ENCODE results near the gene MAML3.

The MAML3 gene

DNA sequence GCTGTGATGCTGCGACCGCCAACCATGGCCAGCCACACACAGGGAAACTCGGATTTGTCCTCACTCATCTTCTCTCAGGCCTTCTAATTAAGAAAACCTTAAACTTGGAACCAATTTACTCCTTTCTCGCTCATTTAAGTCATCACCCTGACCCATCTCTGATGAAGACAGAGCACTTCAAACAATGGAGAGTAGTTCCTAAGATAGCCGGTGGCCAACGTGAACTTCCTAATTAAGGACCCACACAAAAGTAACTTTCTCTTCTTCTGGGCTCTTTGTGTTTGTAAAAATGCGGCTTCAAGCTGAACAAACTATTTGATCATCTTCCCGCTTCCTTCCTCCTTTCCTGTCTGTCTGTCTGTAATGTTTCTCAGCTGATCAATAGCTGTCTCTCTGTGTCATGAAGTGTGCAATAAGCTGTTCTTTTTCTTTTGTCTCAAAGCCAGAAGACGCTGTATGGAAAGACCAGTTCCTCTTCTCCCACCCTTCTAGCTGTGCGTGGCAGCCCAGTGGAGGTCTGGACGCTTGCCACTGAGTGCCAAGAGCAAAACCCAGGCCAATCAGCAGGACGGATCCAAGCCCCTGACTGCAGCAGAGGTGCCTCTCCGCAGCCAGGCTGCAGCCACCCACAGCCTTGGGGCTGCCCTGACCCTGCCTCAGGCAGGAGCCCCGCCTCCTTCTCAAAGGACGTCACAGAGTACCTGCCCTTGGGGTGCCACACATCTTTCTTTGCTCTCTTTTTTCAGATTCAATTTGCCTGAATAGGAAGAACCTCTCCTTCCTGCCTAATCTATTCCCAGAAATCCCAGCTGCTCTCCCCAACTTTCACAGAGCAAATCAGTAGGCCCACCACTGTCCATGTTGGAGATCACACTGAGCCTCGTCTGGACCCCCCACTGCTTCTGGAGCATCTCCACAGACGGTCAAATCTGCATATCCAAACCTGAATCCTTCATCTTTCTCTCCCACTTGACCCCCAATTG is 59.3 kb downstream of the MAML3 start:
- TF ChIP-seq CTCF (conservative IDR thresholded peaks at IDR 0.05; ENCODE audit: low read depth, low read length) = no peak
- no peak for DNase-seq (ENCODE audit: low read depth)
- no peak overlapping the region for H3K4me3 ChIP-seq (ENCODE audit: low read depth, low read length)

DNA sequence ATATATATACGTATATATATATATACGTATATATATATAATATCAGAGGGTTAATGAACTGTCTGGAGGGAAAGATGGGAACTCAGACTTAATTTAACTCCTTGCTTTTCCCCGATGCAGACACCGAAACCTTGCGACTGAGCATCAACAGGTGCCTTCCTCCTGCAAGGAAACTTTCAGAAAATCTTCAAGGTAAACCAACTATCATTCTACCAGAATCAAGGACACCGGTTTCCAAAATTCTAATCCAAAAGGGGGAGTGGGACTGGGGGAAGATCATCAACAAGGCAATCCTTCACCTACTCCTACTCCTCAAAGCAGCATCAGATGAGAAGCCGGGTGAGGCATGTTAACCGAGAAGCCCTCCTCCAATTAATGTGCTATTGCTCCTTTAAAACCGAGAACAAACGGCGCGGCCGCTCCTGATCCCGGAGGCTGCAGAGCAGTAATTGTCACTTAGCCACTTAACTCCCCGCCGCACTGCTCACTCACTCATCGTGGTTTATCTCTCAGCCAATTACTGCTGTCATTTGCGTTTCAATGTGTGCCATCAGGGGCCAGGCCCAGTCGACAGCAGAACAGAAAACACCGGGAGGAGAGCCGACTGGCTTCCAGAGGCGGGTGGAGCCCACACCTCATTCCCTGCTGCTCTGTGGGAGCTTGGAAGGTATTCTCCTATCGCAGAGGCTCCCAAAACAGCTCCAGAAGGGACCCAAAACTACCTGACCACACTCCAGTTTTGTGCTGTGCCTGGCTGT is 61.7 kb downstream of the MAML3 start:
- no peak for TF ChIP-seq CTCF (conservative IDR thresholded peaks at IDR 0.05; ENCODE audit: low read depth, low read length)
- no peak for DNase-seq (ENCODE audit: low read depth)
- H3K4me3 ChIP-seq (ENCODE audit: low read depth, low read length) = peak overlapping the region; percentile 49

DNA sequence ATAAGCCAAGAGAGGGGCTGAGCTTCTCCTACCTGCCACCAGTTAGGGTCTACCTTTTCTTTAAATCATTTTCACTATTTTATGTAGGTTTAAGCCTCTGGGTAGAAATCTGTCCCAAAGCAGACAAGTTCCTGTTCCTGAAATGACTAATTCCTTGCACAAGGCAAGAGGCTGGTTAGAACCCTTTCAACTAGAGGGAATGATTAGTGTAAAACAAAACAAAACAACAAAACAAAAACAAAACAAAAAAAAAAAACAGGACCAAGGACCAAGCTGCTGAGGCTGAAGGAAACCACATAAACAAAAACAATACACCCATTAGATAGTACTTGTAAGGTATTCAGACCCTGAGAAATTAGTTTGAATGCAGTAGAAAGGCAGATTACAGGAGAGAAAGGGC is 62.7 kb downstream of the MAML3 start:
- TF ChIP-seq CTCF (conservative IDR thresholded peaks at IDR 0.05; ENCODE audit: low read depth, low read length) = no peak
- no peak for DNase-seq (ENCODE audit: low read depth)
- H3K4me3 ChIP-seq (ENCODE audit: low read depth, low read length) = no peak overlapping the region

DNA sequence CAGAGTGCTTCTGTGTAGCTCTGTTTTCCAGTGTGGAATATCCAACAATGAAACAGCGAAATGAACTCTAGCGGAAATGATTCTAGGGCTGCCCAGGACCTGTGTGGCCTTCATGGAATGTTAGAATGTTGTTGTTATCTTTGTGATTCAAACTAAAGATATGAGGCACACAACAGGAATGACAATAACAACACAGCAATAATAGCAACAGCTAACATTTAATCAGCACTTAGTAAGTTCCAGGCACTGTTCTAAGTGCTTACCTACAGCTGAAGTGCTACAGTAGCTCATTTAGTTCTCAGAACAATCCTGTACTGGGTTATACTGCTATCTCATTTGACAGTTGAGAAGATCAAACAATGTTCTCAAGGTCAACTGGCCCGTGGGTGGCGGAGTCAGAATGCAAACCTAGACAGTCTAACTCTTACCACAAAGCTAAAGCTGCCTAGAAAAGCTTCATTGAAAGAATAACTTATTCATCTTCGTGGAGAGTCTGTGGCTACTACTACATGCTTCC is 63.7 kb downstream of the MAML3 start:
- no peak overlapping the region for H3K4me3 ChIP-seq (ENCODE audit: low read depth, low read length)
- peak; percentile 52 for DNase-seq (ENCODE audit: low read depth)
- TF ChIP-seq CTCF (conservative IDR thresholded peaks at IDR 0.05; ENCODE audit: low read depth, low read length) = no peak

DNA sequence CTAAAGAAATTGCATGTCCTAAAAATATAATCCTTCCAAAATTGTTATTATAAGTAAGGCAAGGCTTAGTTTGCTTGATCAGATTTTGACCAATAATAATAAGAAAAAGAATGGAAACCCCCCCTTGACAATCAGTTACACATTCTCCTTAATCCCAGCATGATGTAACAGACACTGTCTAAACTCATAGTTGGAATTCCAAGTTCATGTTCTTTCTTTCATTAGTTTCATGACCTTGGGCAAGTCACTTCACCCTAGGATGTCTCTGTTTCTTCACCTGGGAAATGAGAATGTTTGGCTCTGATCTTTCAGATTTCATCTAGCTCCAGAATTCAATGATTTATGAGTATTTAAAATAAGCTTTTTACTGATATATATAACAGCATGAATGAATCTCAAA is 64.8 kb downstream of the MAML3 start:
- no peak for DNase-seq (ENCODE audit: low read depth)
- no peak for TF ChIP-seq CTCF (conservative IDR thresholded peaks at IDR 0.05; ENCODE audit: low read depth, low read length)

DNA sequence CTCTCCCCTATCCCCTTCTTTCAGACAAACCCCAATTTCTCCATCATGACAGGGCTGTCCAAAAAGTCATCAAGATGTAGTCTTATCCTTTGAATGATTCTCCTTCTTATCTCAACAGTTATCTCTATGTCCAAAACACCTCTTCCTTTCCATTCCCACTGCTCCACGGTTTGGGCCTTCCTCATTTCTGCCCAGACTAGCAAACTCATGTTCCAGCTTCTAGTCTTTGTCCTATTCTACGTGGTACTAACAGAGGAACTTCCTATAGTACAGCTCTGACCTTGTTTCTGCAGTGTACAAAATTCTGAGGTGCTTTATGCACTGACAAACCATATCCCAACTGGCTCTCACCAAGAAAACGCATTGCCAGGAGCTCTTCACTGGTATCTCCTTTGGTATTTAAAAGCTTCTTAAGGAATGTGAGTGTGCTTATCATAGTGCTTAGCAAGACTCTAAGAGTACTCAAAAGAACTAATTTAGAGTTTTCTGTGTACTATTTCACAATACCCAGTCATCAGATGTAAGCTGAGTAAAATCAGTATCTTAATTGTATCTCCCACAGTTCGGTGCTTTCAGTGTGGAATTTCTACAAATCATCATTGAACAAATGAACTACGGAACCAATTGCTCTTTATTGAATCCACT is 65.5 kb downstream of the MAML3 start:
- DNase-seq (ENCODE audit: low read depth) = peak; percentile 77
- no peak for TF ChIP-seq CTCF (conservative IDR thresholded peaks at IDR 0.05; ENCODE audit: low read depth, low read length)
- H3K4me3 ChIP-seq (ENCODE audit: low read depth, low read length) = no peak overlapping the region

More for the DNA sequence above, 64.8 kb downstream of the MAML3 start:
- H3K4me3 ChIP-seq (ENCODE audit: low read depth, low read length) = no peak overlapping the region
